Measurements from ENCODE around the gene MYH2.

The MYH2 gene

GRCh38 chr17:10513299-10514067, 36.0 kb downstream of the MYH2 start:
- no peak for DNase-seq

DNA sequence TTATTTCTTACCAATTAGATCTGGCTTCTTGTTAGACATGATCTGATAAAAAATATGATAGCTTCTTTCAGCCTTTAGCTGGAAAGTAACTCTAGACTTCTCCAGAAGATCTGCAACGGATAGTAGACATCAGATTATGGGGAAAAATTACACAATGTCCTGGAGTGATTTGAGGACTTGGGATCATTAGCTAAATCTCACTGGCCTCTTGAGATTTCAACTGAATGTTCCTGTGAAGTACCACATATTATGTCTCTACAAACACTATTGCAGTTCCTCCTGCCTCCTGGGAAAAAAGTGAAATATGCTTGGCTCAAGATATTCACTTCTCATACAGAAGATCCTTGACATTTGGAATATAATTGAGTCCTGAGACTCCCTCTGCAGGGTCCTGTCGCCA, 36.6 kb downstream of the MYH2 start:
- no peak for DNase-seq

DNA sequence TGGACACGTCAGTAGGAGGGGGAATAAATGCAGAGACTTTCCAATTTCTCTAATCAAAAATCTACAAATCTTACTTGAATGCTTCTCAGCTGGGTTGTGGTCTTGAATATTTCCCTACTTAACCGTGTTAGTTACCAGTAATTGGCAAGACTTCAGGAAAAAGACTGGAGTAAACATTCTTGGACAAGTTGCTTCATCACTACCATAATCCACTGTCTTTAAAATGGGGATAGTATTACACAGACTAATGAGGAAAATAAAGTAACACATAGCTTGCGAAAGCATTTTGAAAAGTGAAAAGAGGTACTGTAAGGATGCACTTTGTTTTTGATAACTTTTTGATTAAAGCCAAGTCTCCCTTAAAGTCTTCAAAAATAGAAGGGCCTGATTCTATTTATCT, 49.5 kb downstream of the MYH2 start:
- no peak for DNase-seq

DNA sequence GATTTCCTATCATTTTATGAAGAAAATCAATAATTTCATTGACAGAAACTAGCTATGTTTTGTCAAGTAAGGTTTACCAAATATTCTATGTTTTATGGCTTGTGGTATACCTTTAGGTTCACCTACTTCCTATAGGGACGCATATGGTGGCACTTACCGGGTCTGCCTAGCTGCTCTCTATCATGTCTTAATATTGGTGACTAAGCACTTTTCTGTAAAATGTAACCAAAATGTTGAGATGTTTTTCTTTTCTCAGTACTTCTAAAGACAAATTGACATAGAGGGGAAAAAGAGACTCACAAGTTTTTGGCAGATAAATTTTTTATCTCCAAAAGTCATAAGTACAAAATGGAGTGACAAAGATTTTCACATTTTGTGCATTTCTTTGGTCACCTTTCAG, 57.5 kb downstream of the MYH2 start:
- DNase-seq: no peak

GRCh38 chr17:10482252-10482651, 67.2 kb downstream of the MYH2 start:
- no peak for DNase-seq

DNA sequence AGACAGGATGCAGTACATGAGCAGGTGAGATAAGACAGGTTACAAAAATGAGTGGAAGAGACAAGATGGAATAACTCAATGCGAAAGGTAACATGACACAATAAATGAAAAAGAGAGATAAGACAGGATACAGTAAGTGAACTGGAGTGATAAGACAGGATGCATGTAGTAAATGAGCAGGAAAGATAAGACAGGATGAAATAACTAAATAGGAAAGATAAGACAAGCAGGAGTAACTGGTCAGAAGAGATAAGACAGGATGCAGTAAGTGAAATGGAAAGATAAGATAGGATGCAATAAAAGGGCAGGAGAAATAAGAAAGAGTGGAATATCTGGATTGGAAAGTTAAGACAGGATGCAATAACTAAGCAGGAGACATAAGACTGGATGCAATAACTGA, 71.8 kb downstream of the MYH2 start:
- DNase-seq: no peak

GRCh38 chr17:10474536-10474935, 74.9 kb downstream of the MYH2 start:
- no peak for DNase-seq

- no peak for DNase-seq
These were observed 77.6 kb downstream of the MYH2 start for GRCh38 chr17:10471858-10472257.
